H9 (cell line): ENCODE data around the gene ANK3. TPM values are rescaled to one million over a fixed set of nuclear protein-coding genes. Genes with fewer than 3 reads are reported as not detected.

ENCODE experiments used
- DNase-seq: peaks from one replicate; pipeline ENCODE4 v3.0.0-alpha.2; 2017
- H2AFZ ChIP-seq: one replicate; pipeline ENCODE4 v1.6.1; 2013; ENCODE audit warnings: mild to moderate bottlenecking, low read length, control low read depth, moderate library complexity
- H2AK5ac ChIP-seq: 2 replicates; pipeline ENCODE4 v1.6.1; 2013; ENCODE audit warnings: low read length, control low read depth, mixed read lengths; ENCODE audit not compliant: insufficient read length
- H2BK120ac ChIP-seq: one replicate; pipeline ENCODE4 v1.6.1; 2013; ENCODE audit warnings: low read depth, mild to moderate bottlenecking, low read length, control low read depth, inconsistent platforms; ENCODE audit not compliant: poor library complexity, severe bottlenecking
- H2BK12ac ChIP-seq: 2 replicates; pipeline ENCODE4 v1.6.1; 2013; ENCODE audit warnings: low read length, control low read depth, mixed read lengths, low read depth; ENCODE audit not compliant: insufficient read length
- H2BK15ac ChIP-seq: 2 replicates; pipeline ENCODE4 v1.6.1; 2013; ENCODE audit warnings: low read depth, low read length, control low read depth
- H2BK20ac ChIP-seq: one replicate; pipeline ENCODE4 v1.6.1; 2013; ENCODE audit warnings: low read depth, mild to moderate bottlenecking, low read length, control low read depth, inconsistent platforms; ENCODE audit not compliant: poor library complexity, severe bottlenecking
- H2BK5ac ChIP-seq: 2 replicates; pipeline ENCODE4 v1.6.1; 2013; ENCODE audit warnings: low read length, control low read depth, mixed read lengths; ENCODE audit not compliant: insufficient read length
- H3K14ac ChIP-seq: 2 replicates; pipeline ENCODE4 v1.6.1; 2013; ENCODE audit warnings: low read length, control low read depth; ENCODE audit not compliant: insufficient read depth
- H3K18ac ChIP-seq: 2 replicates; pipeline ENCODE4 v1.6.1; 2013; ENCODE audit warnings: low read depth, mild to moderate bottlenecking, mixed read lengths, low read length, control low read depth; ENCODE audit not compliant: insufficient read length
- H3K23ac ChIP-seq: 2 replicates; pipeline ENCODE4 v1.6.1; 2013; ENCODE audit warnings: low read length, control low read depth, mixed read lengths, low read depth; ENCODE audit not compliant: insufficient read length
- H3K23me2 ChIP-seq: 2 replicates; pipeline ENCODE4 v1.6.1; 2013; ENCODE audit warnings: low read depth, mild to moderate bottlenecking, mixed read lengths, low read length, control low read depth; ENCODE audit not compliant: insufficient read length, poor library complexity, severe bottlenecking
- H3K27ac ChIP-seq: 2 replicates; pipeline ENCODE4 v1.5.1; 2013; ENCODE audit warnings: low read length, control low read depth, mixed read lengths, low read depth; ENCODE audit not compliant: insufficient read length
- H3K27me3 ChIP-seq: 2 replicates; pipeline ENCODE4 v1.6.1; 2013; ENCODE audit warnings: low read length, control low read depth, inconsistent platforms; ENCODE audit not compliant: insufficient read depth
- H3K4ac ChIP-seq: 2 replicates; pipeline ENCODE4 v1.6.1; 2013; ENCODE audit warnings: low read depth, mild to moderate bottlenecking, control low read depth, inconsistent platforms, low read length, moderate library complexity
- H3K4me1 ChIP-seq: 2 replicates; pipeline ENCODE4 v1.6.1; 2013; ENCODE audit warnings: low read length, control low read depth, inconsistent platforms; ENCODE audit not compliant: insufficient read depth
- H3K4me2 ChIP-seq: 2 replicates; pipeline ENCODE4 v1.6.1; 2013; ENCODE audit warnings: low read length, control low read depth, mixed read lengths; ENCODE audit not compliant: insufficient read length, insufficient read depth
- H3K56ac ChIP-seq: 2 replicates; pipeline ENCODE4 v1.6.1; 2013; ENCODE audit warnings: low read depth, mild to moderate bottlenecking, mixed read lengths, low read length, control low read depth; ENCODE audit not compliant: insufficient read length
- H3K79me1 ChIP-seq: 2 replicates; pipeline ENCODE4 v1.6.1; 2013; ENCODE audit warnings: low read depth, mild to moderate bottlenecking, moderate library complexity, low read length, control low read depth, inconsistent platforms; ENCODE audit not compliant: insufficient read depth, poor library complexity, severe bottlenecking
- H3K79me2 ChIP-seq: 2 replicates; pipeline ENCODE4 v1.6.1; 2013; ENCODE audit warnings: low read length, control low read depth, inconsistent platforms; ENCODE audit not compliant: insufficient read depth
- H3K9ac ChIP-seq: 2 replicates; pipeline ENCODE4 v1.6.1; 2013; ENCODE audit warnings: low read length, control low read depth, mixed read lengths; ENCODE audit not compliant: insufficient read length; ENCODE audit errors: extremely low read depth
- H3K9me3 ChIP-seq: one replicate; pipeline ENCODE4 v1.6.1; 2013; ENCODE audit warnings: low read depth, low read length, inconsistent platforms; ENCODE audit not compliant: control insufficient read depth
- H3T11ph ChIP-seq: one replicate; pipeline ENCODE4 v1.6.1; 2013; ENCODE audit warnings: mild to moderate bottlenecking, low read length, control low read depth, inconsistent platforms
- H4K20me1 ChIP-seq: one replicate; pipeline ENCODE4 v1.6.1; 2013; ENCODE audit not compliant: control insufficient read depth, insufficient read length, insufficient read depth
- H4K5ac ChIP-seq: 2 replicates; pipeline ENCODE4 v1.6.1; 2013; ENCODE audit warnings: low read depth, mild to moderate bottlenecking, mixed read lengths, low read length, control low read depth; ENCODE audit not compliant: insufficient read length
- H4K8ac ChIP-seq: replicated peaks from 2 replicates; pipeline ENCODE4 v1.6.1; 2013; ENCODE audit warnings: low read length, control low read depth, mixed read lengths, low read depth; ENCODE audit not compliant: insufficient read length
- H4K91ac ChIP-seq: 2 replicates; pipeline ENCODE4 v1.6.1; 2013; ENCODE audit warnings: low read depth, mild to moderate bottlenecking, moderate library complexity, mixed read lengths, low read length, control low read depth; ENCODE audit not compliant: insufficient read length
- H3K27ac Mint-ChIP-seq, 3 experiments: 2 replicates in 2 of 3; 3 replicates in 1 of 3; pipeline ENCODE4 v1.8.0; 2020 to 2021; ENCODE audit warnings: mixed read lengths in 3 of 3, mild to moderate bottlenecking in 1 of 3, moderate library complexity in 1 of 3
- H3K27me3 Mint-ChIP-seq: 2 replicates; pipeline ENCODE4 v1.8.0; 2021; ENCODE audit warnings: low read depth, mild to moderate bottlenecking, moderate library complexity, mixed read lengths
- H3K36me3 Mint-ChIP-seq, 3 experiments: 2 replicates in 2 of 3; 3 replicates in 1 of 3; pipeline ENCODE4 v1.8.0; 2020 to 2021; ENCODE audit warnings: low read depth in 3 of 3, mixed read lengths in 3 of 3; ENCODE audit not compliant: insufficient read depth in 1 of 3
- H3K4me1 Mint-ChIP-seq, 2 experiments: 2 replicates each; pipeline ENCODE4 v1.8.0; 2020; ENCODE audit warnings: mixed read lengths in 2 of 2
- H3K4me3 Mint-ChIP-seq, 2 experiments: 2 replicates in 1 of 2; 3 replicates in 1 of 2; pipeline ENCODE4 v1.8.0; 2020 to 2021; ENCODE audit warnings: mild to moderate bottlenecking in 2 of 2, mixed read lengths in 2 of 2, moderate library complexity in 1 of 2
- H3K9me3 Mint-ChIP-seq, 2 experiments: 2 replicates in 1 of 2; 3 replicates in 1 of 2; pipeline ENCODE4 v1.8.0; 2020; ENCODE audit warnings: mild to moderate bottlenecking in 2 of 2, mixed read lengths in 2 of 2, moderate library complexity in 1 of 2
- CTCF ChIP-seq: fragments of 200-600 bp; sonication (generic); conservative IDR thresholded peaks from 3 replicates; pipeline ENCODE4 v1.8.0; 2021; ENCODE audit warnings: antibody characterized with exemption, mild to moderate bottlenecking
- WGBS: extraction: QIAGEN DNeasy Blood & Tissue Kit; methylation state at CpG from one replicate; pipeline ENCODE4 v1.1.7; 2013; ENCODE audit warnings: missing lambda C conversion rate, low lambda C conversion rate, mixed read lengths; ENCODE audit not compliant: insufficient read length; ENCODE audit errors: extremely low coverage; 5-methylcytosine and 5-hydroxymethylcytosine counted together
- total RNA-seq: library from RNA; stranded (reverse); gene quantifications from 2 replicates; pipeline ENCODE4 v1.2.1, GENCODE V29; 2021

ANK3 gene
- total RNA-seq, 1 experiment from 2014 or later, result 59.6 TPM

DNA sequence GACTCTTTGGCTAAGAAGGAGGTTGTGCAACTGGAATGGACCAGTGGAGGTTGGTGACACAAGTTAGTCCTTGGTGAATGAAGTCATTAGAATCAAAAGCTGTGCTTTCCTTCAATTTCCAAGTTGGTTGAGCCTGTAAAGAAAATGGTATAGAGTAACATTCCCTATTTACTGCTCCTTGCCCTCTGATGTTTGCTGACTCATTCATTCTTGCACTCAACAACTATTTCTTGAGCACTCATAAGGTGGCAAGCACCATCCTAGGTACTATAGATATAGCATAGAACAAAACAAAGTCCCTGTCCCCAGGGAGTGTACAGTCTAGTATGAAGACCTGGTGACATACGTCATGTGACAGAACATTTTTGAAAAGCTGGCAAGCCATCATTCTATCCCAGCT, 364.4 kb downstream of the ANK3 start:
- Mint-ChIP-seq H3K27ac (no peak overlapping the region), H3K9me3 (no peaks in the 10 kb centered on the region)
- H4K8ac ChIP-seq, result no peak overlapping the region

More for the DNA sequence above, 364.4 kb downstream of the ANK3 start:
- Histone ChIP-seq H2AK5ac (no peak overlapping the region), H3K4me2 (no peak overlapping the region), H3K14ac (no peak overlapping the region), H4K91ac (no peak overlapping the region), H2BK12ac (no peak overlapping the region), H3K56ac (no peak overlapping the region), H2AFZ (no peak overlapping the region), H3K27me3 (no peaks in the 10 kb centered on the region), H4K5ac (no peak overlapping the region), H3T11ph (no peak overlapping the region), H3K79me2 (no peaks in the 10 kb centered on the region), H4K20me1 (no peaks in the 10 kb centered on the region), H3K23ac (no peak overlapping the region), H3K9me3 (no peaks in the 10 kb centered on the region), H3K9ac (no peak overlapping the region), H3K27ac (no peak overlapping the region), H3K4ac (no peak overlapping the region), H3K4me1 (no peaks in the 10 kb centered on the region), H3K79me1 (no peaks in the 10 kb centered on the region), H3K18ac (no peak overlapping the region), H2BK20ac (no peak overlapping the region), H2BK5ac (no peak overlapping the region), H2BK120ac (no peak overlapping the region), H3K23me2 (no peaks in the 10 kb centered on the region), H2BK15ac (no peak overlapping the region)
- Mint-ChIP-seq H3K27me3 (no peaks in the 10 kb centered on the region), H3K4me3 (no peak overlapping the region), H3K36me3 (no peaks in the 10 kb centered on the region), H3K4me1 (peaks cover 2 to 13% of the 10 kb centered on the region in 2 experiments; a peak in 3 of 4 replicates)
- no peak for TF ChIP-seq CTCF
- no peak for DNase-seq
- no CpG with 5 or more reads among the region's 1 CpG for WGBS
